GM12892 (cell line): ENCODE results near the gene HIF3A.

Experiments
- POLR2A ChIP-seq: IDR thresholded peaks from 2 replicates; pipeline ENCODE4 v1.6.1; 2011; ENCODE audit warnings: low read depth, low read length, control low read depth
- POLR2AphosphoS5 ChIP-seq: IDR thresholded peaks from 2 replicates; pipeline ENCODE4 v1.6.1; 2011; ENCODE audit warnings: low read depth, low read length, control low read depth
- TAF1 ChIP-seq: IDR thresholded peaks from 2 replicates; pipeline ENCODE4 v1.6.1; 2011; ENCODE audit warnings: low read depth, mild to moderate bottlenecking, control low read depth, low read length, borderline replicate concordance

DNA sequence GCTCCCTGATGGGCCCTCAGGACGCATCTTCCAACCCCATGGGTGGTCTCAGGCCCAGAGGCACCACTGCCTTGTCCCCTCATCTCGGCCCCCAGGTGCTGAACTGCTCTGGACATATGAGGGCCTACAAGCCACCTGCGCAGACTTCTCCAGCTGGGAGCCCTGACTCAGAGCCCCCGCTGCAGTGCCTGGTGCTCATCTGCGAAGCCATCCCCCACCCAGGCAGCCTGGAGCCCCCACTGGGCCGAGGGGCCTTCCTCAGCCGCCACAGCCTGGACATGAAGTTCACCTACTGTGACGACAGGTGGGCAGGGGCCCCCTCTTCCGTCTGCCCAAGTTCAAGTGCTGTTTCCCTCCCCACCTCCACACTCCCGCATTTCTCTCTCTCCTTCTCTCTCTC, 12.2 kb downstream of the HIF3A start:
- no peak for TF ChIP-seq POLR2A
- no peak for TF ChIP-seq POLR2AphosphoS5
- no peak for TF ChIP-seq TAF1
